IMR-90 (cell line): Measurements from ENCODE around the gene PFDN6. TPM values are rescaled to one million over a fixed set of nuclear protein-coding genes. Genes with fewer than 3 reads are reported as not detected.

Experiments
- ATAC-seq: fragments of 200-7000 bp; cut with Tn5 transposase; 2 replicates; pipeline ENCODE4 v1.9.1; 2020; ENCODE audit warnings: low read depth, mild to moderate bottlenecking, moderate library complexity
- BruUV-seq: library from RNA; stranded (reverse); fragments of 400-500 nt; replicated peaks from 2 replicates; lab custom pipeline; 2021; lab: Mats Ljungman, UMichigan
- CTCF ChIA-PET: fragments of 300-600 bp; formaldehyde crosslinking; extraction: SDS; loops from one replicate; lab custom pipeline; 2021; ENCODE audit warnings: antibody characterized with exemption; lab: Yijun Ruan, JAX
- POLR2A ChIA-PET: fragments of 300-600 bp; sonication (Branson Sonifier 250); formaldehyde crosslinking; loops from one replicate; lab custom pipeline; 2022; ENCODE audit warnings: antibody characterized with exemption; ENCODE audit not compliant: unreplicated experiment; lab: Charles Lee
- DNase-seq: peaks from one replicate; pipeline ENCODE4 v3.0.0; 2013
- H2AFZ ChIP-seq: replicated peaks from 2 replicates; pipeline ENCODE3; 2013; ENCODE audit warnings: low read length, mild to moderate bottlenecking; ENCODE audit not compliant: poor library complexity
- H2AK5ac ChIP-seq: 2 replicates; pipeline ENCODE4 v1.6.1; 2013; ENCODE audit warnings: low read depth, low read length, inconsistent platforms
- H2AK9ac ChIP-seq: replicated peaks from 2 replicates; pipeline ENCODE3; 2013; ENCODE audit warnings: mild to moderate bottlenecking, low read depth, low read length, moderate library complexity; ENCODE audit not compliant: poor library complexity
- H2BK120ac ChIP-seq: 2 replicates; pipeline ENCODE4 v1.6.1; 2013; ENCODE audit warnings: low read depth, low read length, inconsistent platforms
- H2BK15ac ChIP-seq: 3 replicates; pipeline ENCODE4 v1.6.1; 2013; ENCODE audit warnings: low read depth, low read length, inconsistent platforms
- H2BK20ac ChIP-seq: 2 replicates; pipeline ENCODE4 v1.6.1; 2013; ENCODE audit warnings: low read depth, mild to moderate bottlenecking, inconsistent platforms, low read length, moderate library complexity
- H2BK5ac ChIP-seq: 2 replicates; pipeline ENCODE4 v1.6.1; 2013; ENCODE audit warnings: mild to moderate bottlenecking, low read depth, low read length, inconsistent platforms; ENCODE audit not compliant: poor library complexity, severe bottlenecking
- H3K14ac ChIP-seq: replicated peaks from 2 replicates; pipeline ENCODE4 v1.6.1; 2013; ENCODE audit warnings: low read depth, low read length, inconsistent platforms
- H3K18ac ChIP-seq: 2 replicates; pipeline ENCODE4 v1.6.1; 2013; ENCODE audit warnings: low read depth, low read length, control low read depth
- H3K23ac ChIP-seq: 2 replicates; pipeline ENCODE4 v1.6.1; 2013; ENCODE audit warnings: low read depth, low read length, inconsistent platforms
- H3K27ac ChIP-seq: 2 replicates; pipeline ENCODE4 v1.5.1; 2013; ENCODE audit warnings: mild to moderate bottlenecking, control low read depth, low read length; ENCODE audit not compliant: insufficient read depth
- H3K27me3 ChIP-seq: 2 replicates; pipeline ENCODE4 v1.6.1; 2013; ENCODE audit warnings: low read length; ENCODE audit not compliant: control insufficient read depth, insufficient read depth
- H3K36me3 ChIP-seq: 2 replicates; pipeline ENCODE4 v1.6.1; 2013; ENCODE audit warnings: low read length, mixed read lengths; ENCODE audit not compliant: control insufficient read depth, insufficient read depth
- H3K4ac ChIP-seq: 2 replicates; pipeline ENCODE4 v1.6.1; 2013; ENCODE audit warnings: low read depth, low read length, inconsistent platforms
- H3K4me1 ChIP-seq: 2 replicates; pipeline ENCODE4 v1.6.1; 2013; ENCODE audit warnings: low read length, mixed read lengths; ENCODE audit not compliant: control insufficient read depth, insufficient read depth
- H3K4me2 ChIP-seq: 2 replicates; pipeline ENCODE4 v1.6.1; 2013; ENCODE audit warnings: low read depth, mild to moderate bottlenecking, control low read depth, low read length, moderate library complexity
- H3K4me3 ChIP-seq: 2 replicates; pipeline ENCODE4 v1.5.1; 2013; ENCODE audit warnings: low read depth, mild to moderate bottlenecking, control low read depth, low read length, moderate library complexity; ENCODE audit not compliant: insufficient read depth
- H3K56ac ChIP-seq: 2 replicates; pipeline ENCODE4 v1.6.1; 2013; ENCODE audit warnings: low read length, inconsistent platforms; ENCODE audit not compliant: insufficient read depth; ENCODE audit errors: extremely low read depth
- H3K79me1 ChIP-seq, 2 experiments: 2 replicates each; pipeline ENCODE4 v1.6.1; 2013; ENCODE audit warnings: low read length in 2 of 2, inconsistent platforms in 1 of 2, low read depth in 1 of 2
- H3K9ac ChIP-seq: 2 replicates; pipeline ENCODE4 v1.6.1; 2013; ENCODE audit warnings: low read depth, low read length, control low read depth
- H3K9me1 ChIP-seq: 2 replicates; pipeline ENCODE4 v1.6.1; 2013; ENCODE audit warnings: low read length, inconsistent platforms; ENCODE audit not compliant: insufficient read depth
- H3K9me3 ChIP-seq: 2 replicates; pipeline ENCODE4 v1.6.1; 2013; ENCODE audit warnings: low read length; ENCODE audit not compliant: control insufficient read depth, insufficient read depth
- H4K20me1 ChIP-seq: 2 replicates; pipeline ENCODE4 v1.6.1; 2013; ENCODE audit warnings: low read length, inconsistent platforms; ENCODE audit not compliant: insufficient read depth
- H4K5ac ChIP-seq: 2 replicates; pipeline ENCODE4 v1.6.1; 2013; ENCODE audit warnings: mild to moderate bottlenecking, low read depth, low read length, control low read depth
- H4K8ac ChIP-seq, 2 experiments: 2 replicates each; pipeline ENCODE4 v1.6.1; 2013; ENCODE audit warnings: low read depth in 2 of 2, low read length in 2 of 2, control low read depth in 1 of 2, inconsistent platforms in 1 of 2
- H4K91ac ChIP-seq: 2 replicates; pipeline ENCODE4 v1.6.1; 2013; ENCODE audit warnings: low read depth, low read length, inconsistent platforms; ENCODE audit not compliant: insufficient read depth
- CHD1 ChIP-seq: IDR thresholded peaks from 2 replicates; pipeline ENCODE4 v1.6.1; 2012; ENCODE audit warnings: low read depth, low read length, improper control_type of control experiment
- WGBS, 2 experiments: methylation state at CpG; one replicate each; pipeline versions ENCODE4 v1.1.5 to v1.1.7; 2013; ENCODE audit warnings: missing lambda C conversion rate in 2 of 2; ENCODE audit not compliant: insufficient read length in 1 of 2; ENCODE audit errors: extremely low coverage in 2 of 2; 5-methylcytosine and 5-hydroxymethylcytosine counted together
- dilution Hi-C: fragments of 300-500 bp; cut with HindIII; formaldehyde crosslinking; loops from one replicate; pipeline ENCODE4 v1.14.3; 2018; ENCODE audit warnings: low sequenced_read_pairs; ENCODE audit not compliant: unreplicated experiment
- in situ Hi-C: fragments of 300-500 bp; cut with MboI; formaldehyde crosslinking; loops from 3 replicates; pipeline ENCODE4 v1.14.3; 2019; ENCODE audit warnings: low sequenced_read_pairs, inconsistent platforms, mixed read lengths
- intact Hi-C: fragments of 100-400 bp; cut with micrococcal nuclease; formaldehyde crosslinking; loops from 2 replicates; pipeline ENCODE4 v1.10.0; 2022
- polyA plus RNA-seq, 3 experiments: library from polyadenylated mRNA; depleted of rRNA; stranded (reverse); fragments of >200 nt; gene quantifications; 2 replicates each; pipeline ENCODE4 v1.2.3, GENCODE V29; 2012; ENCODE audit warnings: low replicate concordance in 1 of 3
- total RNA-seq: library from RNA; depleted of rRNA; stranded (reverse); fragments of >200 nt; gene quantifications from 2 replicates; pipeline ENCODE4 v1.2.3, GENCODE V29; 2012
- TF ChIP-seq, protein P1 (sequence below): fragments of 150-350 bp; IDR thresholded peaks from 2 replicates; pipeline ENCODE4 v1.6.1; 2017; ENCODE audit warnings: mild to moderate bottlenecking, antibody characterized with exemption, low read length, low read depth

PFDN6 gene
- total and polyA plus RNA-seq, 2 of the 4 experiments (the other 2 are of a cell fraction): 24.4 to 92.1 TPM

DNA sequence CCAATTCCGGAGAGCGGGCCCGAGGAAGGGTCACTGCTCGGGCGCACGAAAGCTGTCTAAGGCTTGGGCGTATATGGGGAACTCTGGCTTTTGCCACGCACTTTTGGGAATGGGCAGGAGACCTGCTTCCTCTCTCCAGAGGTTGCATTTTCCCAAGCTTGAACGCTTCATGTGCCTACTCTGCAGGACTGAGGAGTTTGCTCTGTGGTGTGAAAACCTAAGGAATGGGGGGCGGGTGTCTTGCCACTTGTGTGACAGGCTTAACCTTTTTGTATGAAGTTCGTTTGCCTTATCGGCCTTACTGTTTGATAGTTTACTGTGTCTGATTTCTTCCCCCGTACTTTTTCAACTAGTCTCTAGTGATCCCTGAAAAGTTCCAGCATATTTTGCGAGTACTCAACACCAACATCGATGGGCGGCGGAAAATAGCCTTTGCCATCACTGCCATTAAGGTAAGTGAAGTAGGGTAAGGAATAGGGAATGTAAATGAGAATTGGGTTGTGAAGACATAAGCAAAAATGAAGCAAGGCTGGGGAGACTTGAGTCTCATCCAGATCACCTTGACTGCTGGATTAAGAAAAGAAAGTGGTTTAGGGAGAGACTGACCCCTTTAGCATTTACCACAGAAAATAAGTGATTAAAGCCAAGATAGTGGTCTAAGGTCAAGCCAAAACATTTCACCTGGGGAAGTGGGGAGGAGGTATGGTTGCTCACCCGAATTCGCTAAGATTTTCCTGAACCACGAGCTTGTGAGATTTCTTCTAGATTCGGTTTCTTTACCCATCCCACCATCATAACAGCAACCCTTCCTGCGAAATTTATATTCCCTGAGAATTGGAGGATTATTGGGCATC is 16.9 kb upstream of the PFDN6 start:
- peak overlapping the region; percentile 65 for H4K5ac ChIP-seq
- H4K20me1 ChIP-seq: peaks cover 55% of the 10 kb centered on the region
- peak overlapping the region; percentile 86 for H3K4ac ChIP-seq
- H3K18ac ChIP-seq: 0 out of 2 replicates have a peak overlapping the region, but pooled peaks have one; percentile 2
- peak overlapping the region; percentile 63 to 84 for H4K8ac ChIP-seq
- POLR2A ChIA-PET: interaction anchor here (1.0 to 1.2 kb wide), 2 partner anchors 22 to 64 kb away, joined by 6 to 7 read pairs; partner anchors contain the start of gene RING1
- dilution Hi-C loops: no loop called here
- H3K9me3 ChIP-seq: no peaks in the 10 kb centered on the region
- H3K4me3 ChIP-seq: peak overlapping the region; percentile 71
- no peaks in the 10 kb centered on the region for H3K27me3 ChIP-seq
- peak overlapping the region; percentile 84 for H2AFZ ChIP-seq
- H2BK120ac ChIP-seq: no peak overlapping the region
- peak overlapping the region; percentile 82 for H2AK5ac ChIP-seq
- peak overlapping the region; percentile 69 for H3K27ac ChIP-seq
- H3K4me1 ChIP-seq: peaks cover 14% of the 10 kb centered on the region
- peak overlapping the region; percentile 95 for H3K9ac ChIP-seq
- no peak overlapping the region for H2BK20ac ChIP-seq
- H2AK9ac ChIP-seq: peak overlapping the region; percentile 99
- ATAC-seq (peak; percentile 12), DNase-seq (no peak)
- CTCF ChIA-PET: no interaction called here
- BruUV-seq: TSS peak; percentile 58
- H3K9me1 ChIP-seq: peaks cover 9% of the 10 kb centered on the region
- in situ Hi-C loops: no loop called here
- WGBS, 2 experiments: 0% methylated on average over 1 of the region's 22 CpGs; no CpG with 5 or more reads in 1 of the 2 experiments
- H3K23ac ChIP-seq: peak overlapping the region; percentile 86
- peak overlapping the region; percentile 84 for H4K91ac ChIP-seq
- H3K56ac ChIP-seq: peak overlapping the region; percentile 88
- peaks cover 28 to 65% of the 10 kb centered on the region in 2 experiments for H3K79me1 ChIP-seq
- peak overlapping the region; percentile 95 for H3K14ac ChIP-seq
- peaks cover 52% of the 10 kb centered on the region for H3K36me3 ChIP-seq
- peak overlapping the region; percentile 77 for H2BK5ac ChIP-seq
- 0 out of 2 replicates have a peak, but pooled peaks have one; percentile 28 for TF ChIP-seq CHD1
- TF ChIP-seq, protein P1, sequence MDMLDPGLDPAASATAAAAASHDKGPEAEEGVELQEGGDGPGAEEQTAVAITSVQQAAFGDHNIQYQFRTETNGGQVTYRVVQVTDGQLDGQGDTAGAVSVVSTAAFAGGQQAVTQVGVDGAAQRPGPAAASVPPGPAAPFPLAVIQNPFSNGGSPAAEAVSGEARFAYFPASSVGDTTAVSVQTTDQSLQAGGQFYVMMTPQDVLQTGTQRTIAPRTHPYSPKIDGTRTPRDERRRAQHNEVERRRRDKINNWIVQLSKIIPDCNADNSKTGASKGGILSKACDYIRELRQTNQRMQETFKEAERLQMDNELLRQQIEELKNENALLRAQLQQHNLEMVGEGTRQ: no peak
- intact Hi-C loops: no loop called here
- peak overlapping the region; percentile 84 for H3K4me2 ChIP-seq
- H2BK15ac ChIP-seq: no peak overlapping the region
